GM21447 (cell line): ENCODE data around the gene KNL1.
"Not testable (repeated sequence)": the region's sequence is repeated elsewhere in the genome, so short reads cannot be mapped to it uniquely, and the experiment has no call there.

ENCODE experiments used
- ATAC-seq: cut with Tn5 transposase; IDR thresholded peaks from one replicate; pipeline ENCODE4 v1.9.1; 2021; ENCODE audit not compliant: unreplicated experiment

KNL1 gene, protein sequence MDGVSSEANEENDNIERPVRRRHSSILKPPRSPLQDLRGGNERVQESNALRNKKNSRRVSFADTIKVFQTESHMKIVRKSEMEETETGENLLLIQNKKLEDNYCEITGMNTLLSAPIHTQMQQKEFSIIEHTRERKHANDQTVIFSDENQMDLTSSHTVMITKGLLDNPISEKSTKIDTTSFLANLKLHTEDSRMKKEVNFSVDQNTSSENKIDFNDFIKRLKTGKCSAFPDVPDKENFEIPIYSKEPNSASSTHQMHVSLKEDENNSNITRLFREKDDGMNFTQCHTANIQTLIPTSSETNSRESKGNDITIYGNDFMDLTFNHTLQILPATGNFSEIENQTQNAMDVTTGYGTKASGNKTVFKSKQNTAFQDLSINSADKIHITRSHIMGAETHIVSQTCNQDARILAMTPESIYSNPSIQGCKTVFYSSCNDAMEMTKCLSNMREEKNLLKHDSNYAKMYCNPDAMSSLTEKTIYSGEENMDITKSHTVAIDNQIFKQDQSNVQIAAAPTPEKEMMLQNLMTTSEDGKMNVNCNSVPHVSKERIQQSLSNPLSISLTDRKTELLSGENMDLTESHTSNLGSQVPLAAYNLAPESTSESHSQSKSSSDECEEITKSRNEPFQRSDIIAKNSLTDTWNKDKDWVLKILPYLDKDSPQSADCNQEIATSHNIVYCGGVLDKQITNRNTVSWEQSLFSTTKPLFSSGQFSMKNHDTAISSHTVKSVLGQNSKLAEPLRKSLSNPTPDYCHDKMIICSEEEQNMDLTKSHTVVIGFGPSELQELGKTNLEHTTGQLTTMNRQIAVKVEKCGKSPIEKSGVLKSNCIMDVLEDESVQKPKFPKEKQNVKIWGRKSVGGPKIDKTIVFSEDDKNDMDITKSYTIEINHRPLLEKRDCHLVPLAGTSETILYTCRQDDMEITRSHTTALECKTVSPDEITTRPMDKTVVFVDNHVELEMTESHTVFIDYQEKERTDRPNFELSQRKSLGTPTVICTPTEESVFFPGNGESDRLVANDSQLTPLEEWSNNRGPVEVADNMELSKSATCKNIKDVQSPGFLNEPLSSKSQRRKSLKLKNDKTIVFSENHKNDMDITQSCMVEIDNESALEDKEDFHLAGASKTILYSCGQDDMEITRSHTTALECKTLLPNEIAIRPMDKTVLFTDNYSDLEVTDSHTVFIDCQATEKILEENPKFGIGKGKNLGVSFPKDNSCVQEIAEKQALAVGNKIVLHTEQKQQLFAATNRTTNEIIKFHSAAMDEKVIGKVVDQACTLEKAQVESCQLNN (N-terminal part only)

DNA sequence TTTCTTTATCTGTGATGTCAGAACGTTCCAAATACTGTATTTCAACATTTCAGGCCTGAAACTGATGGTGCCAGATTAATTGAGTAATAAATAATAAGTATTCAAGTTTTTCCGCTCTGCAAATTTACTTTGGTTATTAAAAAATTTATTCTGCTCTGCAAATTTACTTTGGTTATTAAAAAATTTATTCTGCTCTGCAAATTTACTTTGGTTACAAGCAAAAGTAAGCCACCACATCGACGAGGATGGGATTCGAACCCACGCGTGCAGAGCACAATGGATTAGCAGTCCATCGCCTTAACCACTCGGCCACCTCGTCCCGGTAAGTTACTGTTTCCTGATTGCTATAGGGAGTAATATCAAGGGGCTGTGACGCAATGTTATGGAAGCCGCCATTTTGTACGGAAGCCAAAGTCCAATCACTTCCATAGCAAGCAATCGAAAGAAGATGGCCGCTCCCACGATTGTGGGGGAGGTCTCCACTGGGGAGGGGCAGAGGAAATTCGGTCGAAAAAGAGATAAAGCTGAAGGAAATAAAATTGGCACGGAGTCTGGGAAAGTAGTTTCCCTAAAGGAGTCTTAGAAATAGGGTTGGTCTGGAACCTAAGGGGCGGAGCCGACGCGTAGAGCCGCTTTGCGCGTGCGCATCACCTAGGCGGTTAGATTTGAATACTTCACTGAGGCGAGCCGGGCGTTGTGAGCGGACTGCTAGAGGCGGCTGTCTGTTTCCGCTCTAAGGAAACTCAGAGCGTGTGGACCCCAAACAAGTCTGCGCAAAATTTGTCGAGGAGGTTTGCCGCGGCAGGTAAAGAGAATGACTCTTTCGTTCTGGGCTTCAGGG is at the start of gene KNL1:
Gene KNL1 (plus strand): TSS at position 662 of the 841 bp plus-strand sequence. CDS start 8,683 bp downstream, outside the sequence.
- ATAC-seq, result peak; percentile 61

DNA sequence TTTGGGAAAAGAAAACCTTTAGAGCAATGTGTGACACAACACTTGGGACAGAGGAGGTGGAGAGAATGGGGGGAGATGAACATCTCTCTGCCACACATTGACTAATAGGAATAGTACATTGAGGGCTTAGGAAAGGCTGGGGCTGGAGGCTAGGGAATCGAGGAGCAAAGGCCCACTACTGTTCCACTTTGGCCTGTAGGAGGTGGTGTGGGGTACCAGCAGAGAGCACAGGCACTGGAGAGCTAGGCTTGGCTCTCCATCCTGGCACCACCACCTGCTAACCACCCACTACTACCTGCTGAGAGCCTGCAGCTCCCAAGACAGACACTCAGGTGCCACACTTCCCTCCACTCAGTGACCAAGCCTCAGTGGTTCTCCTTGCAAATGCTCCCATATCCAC is 48.6 kb upstream of the KNL1 start:
- no peak for ATAC-seq

DNA sequence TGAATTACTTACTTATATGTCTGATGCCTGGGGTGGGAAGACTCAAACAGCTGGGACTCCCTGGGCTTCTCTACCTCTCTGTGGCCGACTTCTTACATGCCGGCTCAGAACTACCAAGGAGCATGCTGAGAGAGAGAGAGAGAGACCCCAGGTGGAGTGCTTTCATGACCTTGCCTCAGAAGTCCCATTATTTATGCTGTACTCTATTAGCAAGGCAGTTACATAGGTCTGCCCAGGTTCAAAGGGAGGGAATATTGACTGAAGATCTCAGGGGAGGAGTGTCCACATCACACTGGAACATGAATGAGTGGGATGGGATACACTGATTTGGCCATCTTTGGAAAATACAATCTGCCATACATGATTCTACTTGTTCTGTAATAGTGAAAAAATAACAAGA is 45.4 kb upstream of the KNL1 start:
- ATAC-seq, result no peak

DNA sequence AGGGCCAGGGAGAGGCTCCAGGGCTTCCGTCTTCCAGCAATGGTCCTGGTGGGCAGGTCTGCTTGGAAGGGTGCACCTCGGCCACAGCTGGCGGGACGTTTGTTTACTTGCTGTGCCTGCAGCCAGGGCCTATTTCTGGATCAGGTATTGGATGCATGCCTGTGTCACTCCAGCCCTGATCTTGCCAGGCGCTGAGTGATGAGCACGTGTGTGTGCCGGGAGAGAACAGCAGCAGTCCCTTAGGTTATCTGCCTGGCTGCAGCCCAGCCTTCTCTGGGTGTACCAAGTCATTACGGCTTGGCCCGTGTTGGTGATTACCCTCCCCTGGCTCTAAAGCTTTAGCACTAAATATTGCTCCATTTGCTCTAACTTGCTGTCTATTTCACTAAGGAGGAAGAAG is 44.2 kb upstream of the KNL1 start:
- no peak for ATAC-seq

DNA sequence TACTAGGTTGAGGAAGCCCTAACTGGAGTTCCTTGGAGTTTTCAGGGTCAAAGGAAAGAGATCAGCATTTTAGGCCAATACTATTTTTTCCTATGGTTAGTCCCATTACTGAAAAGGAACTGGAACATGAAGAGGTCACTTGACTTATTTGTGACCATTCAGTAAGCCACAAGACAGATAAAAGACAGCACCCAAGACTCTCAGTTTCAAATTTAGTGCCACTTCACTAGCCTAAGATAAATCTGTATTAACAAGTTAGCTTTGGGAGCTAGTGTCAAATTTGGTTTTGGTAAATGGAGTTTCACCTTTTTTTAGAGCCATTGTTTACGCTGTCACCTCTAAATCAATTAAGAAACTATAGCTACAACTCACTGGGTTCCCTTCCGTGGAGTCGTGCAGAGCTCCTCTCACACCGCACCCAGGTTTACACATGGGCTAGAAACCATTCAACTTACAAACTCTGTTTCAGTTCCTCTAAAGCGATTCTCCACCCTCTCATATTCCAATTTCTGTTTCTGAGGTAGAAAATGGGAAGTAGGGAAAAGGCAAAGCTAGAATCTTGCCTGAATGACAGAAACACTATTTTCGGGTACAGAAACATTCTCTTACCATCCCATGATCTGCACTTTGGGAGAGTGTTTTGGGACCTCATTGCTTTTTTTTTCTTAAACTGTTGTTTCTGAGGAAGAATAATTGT is 43.6 kb upstream of the KNL1 start:
- ATAC-seq, result peak; percentile 74

DNA sequence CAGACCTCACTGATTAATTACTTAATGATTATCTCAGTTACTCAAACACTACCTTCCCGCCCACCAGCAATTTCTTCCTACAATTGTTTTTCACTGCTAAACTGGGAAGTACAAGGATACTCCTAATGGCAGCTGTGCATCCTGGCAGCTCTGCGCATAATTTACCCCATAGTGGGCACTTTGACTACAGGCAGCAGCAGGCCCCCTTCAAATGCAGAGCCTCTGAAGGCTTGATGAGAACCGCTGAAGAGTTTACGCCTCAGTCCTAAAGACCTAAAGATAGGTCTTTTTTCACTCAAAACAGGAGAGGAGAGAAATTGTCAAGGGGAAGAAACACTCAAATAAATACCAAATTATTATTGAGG is 39.9 kb upstream of the KNL1 start:
- ATAC-seq, result no peak

DNA sequence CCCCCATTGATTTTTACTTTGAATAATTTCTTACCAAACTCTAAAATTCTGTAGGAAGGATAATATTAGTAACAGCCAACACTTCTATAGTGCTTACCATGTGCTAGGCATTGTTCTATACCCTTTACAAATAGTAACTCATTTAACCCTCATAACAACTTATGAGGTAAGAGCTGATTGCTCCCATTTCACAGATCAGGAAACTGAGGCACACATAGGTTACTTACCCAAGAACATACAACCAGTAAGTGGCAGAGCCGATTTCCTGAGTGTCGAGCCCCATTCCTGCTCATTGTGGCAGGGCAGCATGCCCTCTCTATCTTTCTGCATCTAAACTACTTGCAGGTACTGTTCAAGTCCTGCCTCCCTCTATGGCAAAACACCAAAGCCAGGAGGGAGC is 38.2 kb upstream of the KNL1 start:
- no peak for ATAC-seq

DNA sequence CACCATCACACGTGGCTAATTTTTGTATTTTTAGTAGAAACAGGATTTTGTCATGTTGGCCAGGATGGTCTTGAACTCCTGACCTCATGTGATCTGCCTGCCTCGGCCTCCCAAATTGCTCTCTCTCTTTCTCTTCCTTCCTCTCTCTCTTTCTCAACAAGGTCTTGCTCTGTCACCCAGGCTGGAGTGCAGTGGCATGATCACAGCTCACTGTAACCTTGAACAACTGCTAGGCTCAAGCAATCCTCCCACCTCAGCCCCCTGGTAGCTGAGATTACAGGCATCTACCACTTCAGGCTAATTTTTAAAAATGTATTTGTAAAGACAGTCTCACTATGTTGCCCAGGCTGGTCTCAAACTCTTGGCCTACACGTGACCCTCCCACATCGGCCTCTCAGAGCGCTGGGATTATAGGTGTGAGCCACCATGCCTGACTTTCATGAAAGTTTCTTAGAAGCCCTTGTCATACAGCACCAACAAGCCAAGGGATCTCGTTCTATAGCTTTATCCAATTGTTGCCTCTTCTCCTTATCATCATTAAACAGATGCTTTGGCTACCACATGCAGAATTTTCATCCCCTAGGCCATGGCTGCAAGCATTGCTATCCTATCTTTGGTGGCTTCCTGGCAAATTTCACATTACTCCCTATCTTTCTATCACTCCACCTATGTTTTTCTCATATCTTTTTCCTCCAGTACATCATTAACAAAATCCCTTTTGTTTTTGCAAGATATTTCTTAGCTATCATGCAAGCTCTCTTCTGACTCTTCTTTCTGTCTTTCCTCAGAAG is 34.9 kb upstream of the KNL1 start:
- peak; percentile 6 for ATAC-seq

DNA sequence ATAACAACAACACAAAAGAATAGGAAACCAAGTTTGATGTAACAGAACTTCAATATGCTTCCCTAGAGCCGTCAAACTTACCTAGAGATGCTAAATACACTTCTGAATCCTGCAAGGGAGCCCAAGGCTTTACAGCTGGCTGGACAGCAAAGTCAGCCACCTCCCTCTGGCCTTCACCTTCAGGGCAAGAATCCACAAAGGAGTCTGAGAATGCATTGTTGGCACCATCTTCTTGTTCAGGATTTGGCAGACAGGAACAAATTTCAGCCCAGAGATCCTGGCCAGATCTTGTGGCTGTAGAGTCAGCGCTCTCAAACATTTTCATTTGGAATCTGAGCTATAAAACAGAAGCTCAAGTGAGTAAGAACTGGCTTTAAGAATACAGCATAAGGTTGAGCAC is 31.4 kb upstream of the KNL1 start:
- ATAC-seq, result no peak

DNA sequence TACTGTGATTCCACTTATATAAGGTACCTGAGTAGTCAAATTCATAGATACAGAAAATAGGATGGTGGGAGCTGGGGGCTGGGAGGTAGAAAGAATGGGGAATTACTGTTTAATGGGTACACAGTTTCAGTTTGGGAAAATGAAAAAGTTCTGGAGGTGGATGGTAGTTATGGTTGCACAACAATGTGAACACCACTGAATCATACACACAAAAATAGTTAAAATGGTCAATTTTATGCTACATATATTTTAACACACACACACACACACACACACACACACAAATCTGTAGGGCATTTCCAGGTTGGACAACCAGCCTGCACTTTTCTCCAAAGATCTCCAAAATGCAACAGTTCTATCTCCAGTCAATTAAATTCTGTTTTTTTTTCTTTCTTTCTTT is 30.6 kb upstream of the KNL1 start:
- no peak for ATAC-seq

DNA sequence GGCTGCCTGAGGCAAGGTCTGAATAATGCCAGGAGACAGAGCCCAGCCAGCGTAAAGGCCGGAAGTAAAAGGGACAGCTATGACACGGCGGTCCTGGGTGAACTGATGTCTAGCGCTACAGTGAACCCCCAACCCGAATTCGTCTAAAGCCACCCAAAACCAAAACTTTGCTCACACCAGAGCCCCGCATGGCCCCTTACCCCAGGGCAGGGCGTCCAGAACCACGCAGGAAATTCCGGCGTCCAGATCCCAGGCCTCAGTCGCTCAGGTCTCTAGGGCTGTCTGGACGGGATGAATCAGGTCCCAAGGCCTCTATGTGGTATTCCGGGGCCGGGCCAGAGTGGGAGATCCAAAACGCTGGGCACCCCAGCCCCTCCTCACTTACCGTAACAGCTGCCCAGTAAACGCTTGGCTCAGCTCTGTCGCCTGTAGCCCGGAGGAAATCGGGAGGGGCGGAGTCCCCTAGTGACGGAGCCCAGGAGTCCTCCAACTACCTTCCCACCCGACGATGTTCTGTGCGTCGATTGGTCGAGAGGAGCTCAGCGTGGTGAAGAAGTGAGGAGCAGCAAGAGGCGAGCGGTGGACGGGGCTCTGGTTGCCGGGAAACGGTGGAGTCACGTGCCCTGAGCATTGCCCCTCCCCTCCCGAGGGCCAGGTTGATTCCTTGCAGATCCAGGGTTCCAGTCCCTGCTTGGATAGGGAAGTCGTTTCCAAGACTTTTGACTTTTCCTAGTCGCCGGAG is 29.3 kb upstream of the KNL1 start, which contains the start of gene CCDC32:
Gene CCDC32 (minus strand): TSS at position 452 of the 742 bp plus-strand sequence. CDS start 2,027 bp downstream, outside the sequence.
- peak; percentile 94 for ATAC-seq

DNA sequence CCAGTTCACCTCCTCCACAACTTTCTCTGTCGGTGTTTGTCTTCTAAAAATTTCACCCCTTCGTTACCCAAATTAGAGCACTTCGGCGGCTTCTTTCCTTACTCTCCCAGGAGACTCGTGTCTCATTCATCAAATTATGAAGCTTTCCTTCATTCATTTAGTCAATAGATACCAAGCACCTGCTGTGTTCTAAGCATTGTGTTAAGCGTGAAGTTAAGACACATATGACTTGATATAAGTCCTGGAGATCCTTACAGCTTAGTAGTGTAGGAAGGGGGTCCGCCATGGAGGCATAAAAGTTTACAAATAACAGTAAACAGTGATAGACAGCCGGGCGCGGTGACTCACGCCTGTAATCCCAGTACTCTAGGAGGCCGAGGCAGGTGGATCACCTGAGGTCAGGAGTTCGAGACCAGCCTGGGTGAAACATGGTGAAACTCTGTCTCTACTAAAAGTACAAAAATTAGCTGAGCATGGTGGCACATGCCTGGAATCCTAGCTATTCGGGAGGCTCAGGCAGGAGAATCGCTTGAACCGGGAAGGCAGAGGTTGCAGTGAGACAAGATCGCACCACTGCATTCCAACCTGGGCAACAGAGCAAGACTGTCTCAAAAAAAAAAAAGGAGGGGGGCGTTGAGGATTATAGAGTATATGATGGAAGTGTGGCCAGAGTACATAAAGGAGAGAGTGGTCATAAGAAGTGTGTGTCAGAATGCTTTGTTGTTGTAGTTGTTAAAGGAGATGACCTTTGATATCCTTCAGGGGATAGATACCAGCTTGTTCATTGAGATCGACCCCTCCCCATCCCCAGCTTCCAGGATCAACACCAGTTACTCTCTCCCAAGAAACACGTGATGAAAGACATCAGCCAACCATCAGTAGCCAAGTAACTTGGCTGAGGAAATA is 28.5 kb upstream of the KNL1 start:
- ATAC-seq, result no peak

DNA sequence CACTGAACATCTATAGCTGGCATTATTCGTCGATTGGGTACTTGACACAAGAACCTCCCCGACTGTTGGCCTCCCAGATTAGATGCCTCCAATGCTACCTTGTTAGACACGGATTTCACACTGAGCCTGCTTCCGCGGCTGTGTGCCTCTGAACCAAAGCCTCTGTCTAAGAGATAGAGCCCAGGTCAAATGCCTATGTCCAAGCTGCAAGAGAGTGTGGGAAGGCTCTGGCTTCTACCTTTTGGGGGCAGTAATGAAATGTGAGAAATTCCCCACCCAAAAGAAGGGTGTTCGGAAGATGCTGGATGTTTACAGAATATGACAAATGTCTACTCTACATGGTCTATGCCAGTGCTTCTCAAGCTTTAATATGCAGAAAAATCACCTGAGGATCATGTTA is 26.9 kb upstream of the KNL1 start:
- ATAC-seq, result no peak

DNA sequence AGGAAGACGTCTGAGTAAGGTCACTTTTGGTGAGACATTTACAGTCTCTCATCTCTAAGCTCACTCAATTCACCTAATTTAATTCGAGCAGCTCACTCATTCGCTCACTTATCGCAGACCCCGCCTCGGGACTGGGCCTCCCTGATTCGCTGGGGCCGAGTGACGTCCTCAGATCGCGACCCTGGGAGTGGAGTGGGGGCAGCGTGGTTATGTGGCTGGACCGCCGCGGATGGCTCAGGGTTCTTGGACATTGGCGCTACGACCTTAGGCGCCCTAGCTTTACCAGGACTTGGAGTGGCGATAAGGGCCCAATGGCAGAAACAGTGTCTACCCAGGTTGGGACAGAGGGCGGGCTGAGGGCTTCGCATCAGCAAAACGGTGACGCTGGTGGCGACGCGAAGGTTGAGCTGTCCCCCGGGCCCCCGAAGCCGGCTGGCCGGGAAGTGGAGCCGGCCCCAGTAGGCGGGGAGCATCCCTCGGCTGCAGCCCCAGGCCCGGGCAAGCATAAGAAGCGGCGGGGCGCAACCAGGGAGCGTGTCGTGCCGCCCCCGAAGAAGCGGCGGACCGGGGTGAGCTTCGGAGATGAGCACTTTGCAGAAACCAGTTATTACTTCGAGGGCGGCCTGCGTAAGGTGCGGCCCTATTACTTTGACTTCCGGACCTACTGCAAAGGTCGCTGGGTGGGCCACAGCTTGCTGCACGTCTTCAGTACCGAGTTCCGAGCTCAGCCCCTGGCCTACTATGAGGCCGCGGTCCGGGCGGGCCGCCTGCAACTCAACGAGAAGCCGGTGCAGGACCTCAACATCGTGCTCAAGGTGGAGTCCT is 24.7 kb upstream of the KNL1 start, which contains the start of gene RPUSD2:
Gene RPUSD2 (plus strand): TSS at position 171 of the 825 bp plus-strand sequence. CDS start 39 bp downstream, at position 210.
- ATAC-seq, result peak; percentile 35

DNA sequence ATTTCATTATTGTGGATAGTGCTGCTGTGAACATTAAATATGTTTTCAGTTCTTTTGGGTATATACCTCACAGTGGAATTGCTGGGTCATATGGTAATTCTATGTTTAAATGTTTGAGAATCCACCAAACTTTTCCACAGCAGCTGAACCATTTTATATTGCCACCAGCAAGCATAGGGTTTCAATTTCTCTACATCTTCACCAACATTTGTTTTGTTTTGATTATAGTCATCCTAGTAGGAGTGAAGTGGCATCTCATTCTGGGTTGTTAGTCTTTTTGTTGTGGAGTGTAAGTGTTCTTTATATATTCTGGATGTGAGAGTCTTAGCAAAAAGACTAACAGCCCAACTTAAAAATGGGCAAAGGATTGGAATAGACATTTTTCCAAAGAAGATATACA is 18.9 kb upstream of the KNL1 start:
- no peak for ATAC-seq

DNA sequence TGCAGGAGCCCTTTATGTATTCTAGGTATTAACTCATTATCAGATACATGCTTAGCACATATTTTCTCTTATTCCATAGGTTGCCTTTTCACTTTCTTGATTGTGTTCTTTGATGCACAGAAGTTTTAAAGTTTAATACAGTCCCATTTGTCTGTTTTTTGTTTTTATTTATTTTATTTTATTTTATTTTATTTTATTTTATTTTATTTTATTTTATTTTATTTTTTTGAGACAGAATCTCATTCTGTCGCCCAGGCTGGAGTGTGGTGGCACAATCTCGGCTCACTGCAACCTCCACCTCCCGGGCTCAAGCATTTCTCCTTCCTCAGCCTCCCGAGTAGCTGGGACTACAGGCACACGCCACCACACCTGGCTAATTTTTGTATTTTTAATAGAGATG is 17.1 kb upstream of the KNL1 start:
- not testable (repeated sequence) for ATAC-seq
